Renal cortex interstitium (tissue), 11 donors: ENCODE data around the gene WSB1. TPM values are rescaled to one million over a fixed set of nuclear protein-coding genes. Genes with fewer than 3 reads are reported as not detected.

Experiments used
- DNase-seq, 11 donors: peaks; one replicate each; pipeline ENCODE4 v3.0.0-alpha.2; 2013; ENCODE audit warnings: low read depth in 9 of 11, low spot score in 4 of 11; ENCODE audit errors: extremely low read depth in 1 of 11
- polyA plus RNA-seq, 3 donors: library from polyadenylated mRNA; unstranded; fragments of 120-200 nt; gene quantifications; one replicate each; pipeline ENCODE4 v1.2.1, GENCODE V29; 2013; ENCODE audit not compliant: insufficient read length in 3 of 3

The WSB1 gene
- polyA plus RNA-seq, 3 donors = 210 to 500 (median 302) TPM

DNA sequence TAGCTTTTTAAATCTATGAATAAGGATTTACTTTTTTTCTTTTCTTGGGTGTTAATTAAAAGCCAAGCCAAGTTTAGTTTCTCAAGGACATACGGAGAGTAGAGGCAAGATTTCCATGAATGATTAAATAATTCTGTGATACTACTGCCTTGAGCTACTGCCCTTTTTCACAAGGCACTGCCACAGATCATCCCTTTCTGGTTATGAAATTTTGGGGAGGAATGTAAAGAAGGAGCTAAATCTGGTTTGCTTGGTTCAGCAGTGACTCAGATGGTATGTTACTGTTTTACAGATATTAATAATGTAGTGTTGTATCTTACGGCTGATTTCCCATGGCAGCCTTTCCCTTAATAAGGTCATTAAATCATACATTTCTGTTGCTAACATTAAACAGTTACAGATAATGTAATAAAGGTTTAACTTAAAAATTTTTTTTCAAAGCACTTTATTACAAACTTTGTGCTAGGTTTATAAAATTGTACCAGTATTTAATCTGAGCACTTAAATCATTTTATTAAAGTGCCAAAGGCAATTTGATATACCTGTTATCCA lies 2.6 kb downstream of the WSB1 start:
- DNase-seq = no peak

DNA sequence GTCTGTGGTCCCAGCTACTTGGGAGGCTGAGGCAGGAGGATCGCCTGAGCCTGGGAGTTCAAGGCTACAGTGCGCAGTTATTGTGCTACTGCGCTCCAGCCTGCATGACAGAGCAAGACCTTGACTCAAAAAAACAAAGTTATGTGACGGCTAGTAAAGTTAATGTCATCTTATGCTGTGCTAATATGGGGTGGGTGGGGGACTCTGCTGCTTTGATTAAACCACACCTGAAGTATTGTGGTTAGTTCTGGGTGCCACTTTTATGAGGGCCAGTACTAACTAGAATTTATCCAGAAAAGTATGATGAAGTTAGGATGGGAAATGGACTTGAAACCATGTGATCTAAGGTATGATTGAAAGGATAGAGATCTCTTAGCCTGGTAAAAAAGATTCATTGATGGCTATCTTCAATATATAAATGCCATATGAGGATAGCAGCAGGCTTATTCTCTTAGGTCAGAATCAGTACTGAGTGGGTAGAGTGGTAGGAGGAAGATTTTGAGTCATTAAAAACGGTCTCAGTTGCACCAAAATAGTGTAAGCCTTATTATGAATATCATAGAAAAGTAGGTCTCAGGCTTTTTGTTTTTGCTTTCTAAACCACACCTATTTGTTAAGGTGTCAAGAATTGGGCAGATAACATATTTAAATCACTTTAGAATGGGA lies 5.6 kb downstream of the WSB1 start:
- DNase-seq = no peak

DNA sequence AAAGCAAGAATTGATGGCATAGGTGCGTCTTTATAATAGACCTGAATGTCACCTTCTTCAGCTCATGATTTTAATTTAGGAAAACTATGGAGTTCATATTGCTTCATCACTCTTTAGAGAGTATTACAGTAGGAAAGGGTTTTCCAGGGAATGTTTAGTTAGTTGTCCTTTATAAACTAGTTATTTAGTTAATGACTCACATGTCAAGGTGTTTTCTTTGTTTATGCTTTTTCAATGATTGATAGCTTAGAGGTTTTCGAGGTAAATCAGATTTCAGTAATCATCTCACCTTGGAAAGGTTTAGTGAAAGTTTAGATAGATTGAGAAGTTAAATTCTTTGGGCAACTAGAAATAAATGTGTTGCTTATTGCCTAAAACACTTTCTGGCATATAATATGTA lies 9.8 kb downstream of the WSB1 start:
- DNase-seq = no peak

DNA sequence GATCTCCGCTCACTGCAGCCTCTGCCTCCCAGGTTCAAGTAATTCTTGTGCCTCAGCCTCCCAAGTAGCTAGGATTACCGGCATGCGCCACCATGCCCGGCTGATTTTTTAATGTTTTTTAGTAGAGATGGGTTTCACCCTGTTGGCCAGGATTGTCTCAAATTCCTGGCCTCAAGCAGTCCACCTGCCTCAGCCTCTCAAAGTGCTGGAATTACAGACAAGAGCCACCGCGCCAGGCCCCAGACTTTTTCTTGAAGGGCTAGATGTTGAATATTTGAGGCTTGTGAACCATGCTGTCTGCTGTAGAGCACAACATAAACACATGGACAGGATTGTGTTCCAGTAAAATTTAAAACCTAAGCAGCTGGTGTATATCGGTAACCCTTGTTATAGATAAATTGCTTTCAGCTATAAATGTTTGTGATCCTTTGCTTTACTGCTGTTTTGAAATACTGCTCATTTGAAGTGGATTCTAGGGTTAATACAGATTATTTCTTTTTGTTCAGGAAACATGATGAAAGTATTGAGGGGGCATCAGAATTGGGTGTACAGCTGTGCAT lies 12.4 kb downstream of the WSB1 start:
- no peak for DNase-seq

DNA sequence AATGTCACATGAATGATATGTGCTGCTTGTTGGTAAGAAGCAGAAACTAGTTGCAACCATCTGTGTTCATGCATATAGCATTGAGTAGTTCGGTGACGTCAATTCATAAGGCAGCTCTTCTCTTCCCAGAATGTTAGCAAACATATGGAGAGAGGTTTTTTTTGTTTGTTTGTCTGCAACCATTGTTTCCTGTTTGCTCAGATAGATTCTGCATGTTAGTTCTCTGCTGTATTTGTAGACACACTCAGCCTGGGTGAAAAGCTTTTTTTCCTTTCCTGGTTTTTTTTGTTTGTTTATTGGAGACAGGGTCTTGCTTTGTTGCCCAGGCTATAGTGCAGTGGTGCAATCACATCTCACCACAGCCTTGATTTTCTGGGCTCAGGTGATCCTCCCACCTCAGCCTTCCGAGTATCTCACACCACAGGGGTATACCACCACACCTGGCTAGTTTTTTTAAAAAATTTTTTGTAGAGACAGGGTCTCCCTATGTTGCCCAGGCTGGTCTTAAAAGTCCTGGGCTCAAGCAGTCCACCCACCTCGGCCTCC lies 16.7 kb downstream of the WSB1 start:
- DNase-seq = no peak

DNA sequence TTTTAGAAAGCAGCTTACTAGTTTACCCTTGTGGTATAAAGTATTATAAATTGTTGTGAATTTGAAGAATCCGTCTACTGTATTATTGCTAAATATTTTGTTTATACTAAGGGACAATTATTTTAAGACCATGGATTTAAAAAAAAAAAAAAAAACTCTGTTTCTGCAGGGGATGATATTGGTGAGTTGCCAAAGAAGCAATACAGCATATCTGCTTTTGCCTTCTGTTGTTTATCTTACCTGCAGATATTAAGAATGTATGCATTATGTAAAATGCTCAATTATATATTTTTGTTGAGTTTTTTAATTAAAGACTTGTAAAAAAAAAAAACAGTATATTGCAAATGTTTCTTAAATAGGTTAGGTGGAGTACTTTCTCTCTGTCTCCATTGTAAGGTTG lies 19.4 kb downstream of the WSB1 start:
- no peak for DNase-seq

DNA sequence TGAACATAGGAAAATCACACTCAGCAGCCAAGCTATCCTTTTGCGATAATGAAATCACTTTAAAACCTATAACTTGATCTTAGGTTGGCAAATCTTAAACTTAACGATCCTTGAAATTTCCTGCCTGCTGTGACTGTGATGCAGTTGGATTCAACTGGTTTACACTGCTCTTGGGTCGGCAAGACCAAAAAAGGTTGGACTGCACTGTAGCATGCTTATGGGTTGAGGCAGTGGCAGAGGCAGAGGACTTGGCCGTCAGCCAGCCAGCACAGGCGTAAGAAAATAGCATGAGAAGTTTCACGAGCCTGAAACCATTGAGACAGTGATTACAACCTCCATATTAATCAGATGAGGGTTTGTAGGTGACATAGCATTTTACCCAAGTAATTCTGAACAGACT lies 21.4 kb downstream of the WSB1 start:
- peak in 10 of 11 donors; percentile 67 to 84 (median 72) for DNase-seq

DNA sequence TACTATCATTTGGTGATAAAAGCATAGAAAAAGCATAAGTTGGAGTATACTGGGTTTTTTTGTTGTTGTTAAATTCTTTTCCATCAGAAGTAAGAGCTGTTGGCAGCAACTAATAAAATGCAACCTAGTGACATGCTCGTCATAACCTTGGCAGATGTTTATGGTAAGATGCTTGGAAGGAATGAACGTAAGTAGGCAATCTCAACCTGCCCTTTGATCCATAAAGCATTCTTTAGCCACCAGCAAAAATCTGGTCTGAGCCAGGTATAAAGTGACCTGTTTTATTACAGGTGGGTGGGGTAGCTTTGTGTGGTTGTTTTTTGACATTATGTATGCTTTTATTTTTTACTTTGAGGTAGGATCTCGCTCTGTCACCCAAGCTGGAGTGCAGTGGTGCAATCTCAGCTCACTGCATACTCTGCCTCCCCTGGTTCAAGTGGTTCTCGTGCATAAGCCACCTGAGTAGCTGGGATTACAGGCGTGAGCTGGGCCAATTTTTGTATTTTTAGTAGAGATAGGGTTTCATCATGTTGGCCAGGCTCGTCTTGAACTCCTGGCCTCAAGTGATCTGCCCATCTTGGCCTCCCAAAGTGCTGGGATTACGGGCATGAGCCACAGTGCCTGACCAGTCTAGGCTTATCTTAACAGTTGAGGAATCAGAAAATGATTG lies 22.0 kb downstream of the WSB1 start:
- DNase-seq = no peak

DNA sequence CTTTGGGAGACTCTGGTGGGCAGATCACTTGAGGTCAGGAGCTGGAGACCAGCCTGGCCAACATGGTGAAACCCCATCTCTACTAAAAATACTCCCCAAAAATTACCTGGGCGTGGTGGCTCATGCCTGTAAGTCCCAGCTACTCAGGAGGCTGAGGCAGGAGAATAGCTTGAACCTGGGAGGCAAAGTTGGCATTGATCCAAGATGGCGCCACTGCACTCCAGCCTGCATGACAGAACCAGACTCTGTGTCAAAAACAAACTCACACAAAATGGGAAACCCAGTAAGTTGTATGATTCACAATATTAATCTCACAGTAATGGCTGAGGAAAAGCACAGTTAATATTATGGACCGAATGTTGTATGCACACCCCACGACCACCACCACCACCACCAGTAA lies 24.3 kb downstream of the WSB1 start:
- DNase-seq = no peak

DNA sequence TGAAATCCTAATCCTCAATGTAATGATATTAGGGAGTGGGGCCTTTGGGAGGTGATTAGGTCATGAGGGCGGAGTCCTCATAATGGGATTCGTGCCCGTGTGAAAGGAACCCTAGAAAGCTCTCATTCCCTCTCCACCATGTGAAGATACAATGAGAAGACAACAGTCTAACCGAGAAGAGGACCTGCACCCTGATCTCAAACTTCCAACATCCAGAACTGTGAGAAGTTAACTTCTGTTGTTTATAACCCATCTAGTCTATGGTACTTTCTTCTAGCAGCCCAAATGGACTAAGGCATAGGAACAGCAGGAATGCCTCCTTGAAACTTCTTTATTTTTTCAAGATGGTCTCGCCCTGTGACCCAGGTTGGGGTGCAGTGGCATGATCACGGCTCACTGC lies 24.7 kb downstream of the WSB1 start:
- DNase-seq = no peak

DNA sequence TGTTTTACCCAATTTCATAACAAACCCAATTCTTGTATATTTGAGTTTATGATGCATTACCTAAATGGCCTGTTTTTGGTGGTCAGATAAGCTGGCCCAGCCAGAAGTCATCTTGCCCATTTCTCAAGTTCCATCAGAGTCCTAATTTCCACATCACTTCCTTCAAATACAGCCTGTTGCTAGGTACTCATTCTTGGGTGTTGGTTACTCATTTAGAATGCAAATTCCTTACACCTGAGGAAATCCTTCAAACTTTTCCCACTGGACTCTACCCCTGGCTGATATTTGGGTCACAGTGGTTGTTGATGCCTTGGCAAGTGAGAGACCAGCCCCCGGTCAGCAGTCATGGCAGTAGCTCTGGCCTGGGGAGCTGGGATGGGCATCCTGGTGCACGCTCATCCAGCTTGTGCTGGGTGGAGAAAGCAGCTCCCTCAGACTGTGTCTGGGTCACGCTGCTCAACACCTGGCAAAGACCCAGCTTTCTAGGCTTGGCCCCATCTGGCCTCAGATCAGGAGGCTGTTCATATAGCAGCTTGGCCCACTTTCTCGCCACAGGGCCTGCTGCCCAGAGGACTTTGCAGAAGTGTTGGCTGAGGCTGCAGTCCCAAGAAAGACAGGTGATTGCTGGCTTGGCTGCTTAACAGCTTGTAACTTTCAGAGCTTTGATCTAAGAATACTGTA lies 25.8 kb downstream of the WSB1 start:
- no peak for DNase-seq

DNA sequence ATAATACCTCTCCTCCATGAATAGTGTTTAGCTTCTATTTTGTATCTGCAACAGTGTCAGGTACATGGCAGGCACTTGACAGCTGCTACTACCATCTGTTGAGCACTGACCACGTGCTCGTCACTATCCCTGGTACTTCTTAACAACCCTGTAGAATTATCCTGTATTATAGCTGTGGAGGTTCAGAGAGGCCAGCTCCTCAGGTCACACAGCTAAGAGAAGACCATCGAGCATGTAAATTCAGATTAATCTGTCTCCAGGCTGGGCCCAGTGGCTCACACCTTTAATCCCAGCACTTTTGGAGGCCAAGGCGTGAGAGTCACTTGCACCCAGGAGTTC lies 26.3 kb downstream of the WSB1 start:
- DNase-seq = no peak

DNA sequence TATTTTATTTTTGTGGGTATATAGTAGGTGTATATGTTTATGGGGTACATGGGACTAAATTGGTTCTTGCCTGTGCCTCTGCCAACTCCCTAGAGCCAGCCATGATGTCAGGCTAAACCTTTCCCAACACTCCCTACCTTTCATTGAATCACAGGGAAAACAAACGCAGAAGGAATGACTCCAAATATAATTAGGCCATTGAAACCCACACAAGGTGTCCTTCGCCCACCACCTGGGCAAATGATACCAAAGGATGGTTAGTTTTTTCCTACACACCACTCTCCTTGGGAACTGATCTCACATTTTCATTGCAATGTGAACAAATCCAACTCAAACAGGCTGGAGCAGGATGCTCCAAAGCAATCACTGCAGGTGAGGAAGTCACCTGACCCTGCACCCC lies 27.5 kb downstream of the WSB1 start:
- no peak for DNase-seq

DNA sequence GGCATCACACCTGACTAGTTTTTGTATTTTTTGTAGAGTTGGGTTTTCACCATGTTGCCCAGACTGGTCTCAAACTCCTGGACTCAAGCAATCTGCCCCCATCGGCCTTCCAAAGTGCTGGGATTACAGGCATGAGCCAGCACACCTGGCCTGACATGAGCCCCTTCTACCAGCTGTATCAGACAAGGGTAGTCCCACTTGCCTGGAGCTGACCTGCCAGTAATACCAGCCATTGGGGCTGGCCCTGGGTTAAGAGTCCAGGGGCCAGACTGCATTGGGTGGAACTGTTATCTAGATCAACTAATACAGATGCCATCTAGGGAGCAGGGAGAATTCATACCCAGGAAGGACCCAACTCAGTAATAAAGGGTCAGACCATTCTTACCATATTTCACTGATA lies 28.1 kb downstream of the WSB1 start:
- DNase-seq = no peak

DNA sequence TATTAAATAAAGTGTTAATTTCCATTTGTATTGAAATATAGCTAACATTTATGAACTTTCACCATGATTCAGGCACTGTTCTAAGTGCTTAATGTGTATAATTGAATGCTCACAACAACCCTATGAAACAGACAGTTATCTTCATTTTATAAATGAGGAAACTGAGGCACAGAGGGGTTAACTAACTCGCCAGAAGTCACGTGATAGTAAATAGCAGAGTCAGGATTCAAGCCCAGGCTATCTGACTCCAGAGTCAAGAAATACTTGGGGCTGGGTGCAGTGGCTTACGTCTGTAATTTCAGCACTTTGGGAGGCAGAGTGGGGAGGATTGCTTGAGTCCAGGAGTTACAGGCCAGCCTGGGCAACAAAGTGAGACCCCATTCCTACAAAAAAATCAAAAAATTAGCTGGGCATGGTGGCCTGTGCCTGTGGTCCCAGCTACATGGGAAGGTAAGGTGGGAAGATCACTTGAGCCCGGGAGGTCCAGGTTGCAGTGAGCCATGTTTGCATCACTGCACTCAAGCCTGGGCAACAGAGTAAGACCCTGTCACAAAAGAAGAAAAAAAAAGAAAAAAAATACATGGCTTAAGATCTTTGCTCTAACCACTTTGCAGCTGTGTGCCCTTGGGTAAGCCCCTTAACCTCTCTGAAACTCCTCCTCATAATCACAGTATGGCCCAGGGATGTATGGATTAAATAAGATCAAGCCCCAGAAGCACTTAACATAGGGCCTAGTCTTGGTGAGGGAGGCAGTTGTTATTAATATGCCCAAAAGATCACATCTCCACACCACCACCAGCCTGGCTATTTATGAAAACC lies 29.0 kb downstream of the WSB1 start:
- DNase-seq = no peak

DNA sequence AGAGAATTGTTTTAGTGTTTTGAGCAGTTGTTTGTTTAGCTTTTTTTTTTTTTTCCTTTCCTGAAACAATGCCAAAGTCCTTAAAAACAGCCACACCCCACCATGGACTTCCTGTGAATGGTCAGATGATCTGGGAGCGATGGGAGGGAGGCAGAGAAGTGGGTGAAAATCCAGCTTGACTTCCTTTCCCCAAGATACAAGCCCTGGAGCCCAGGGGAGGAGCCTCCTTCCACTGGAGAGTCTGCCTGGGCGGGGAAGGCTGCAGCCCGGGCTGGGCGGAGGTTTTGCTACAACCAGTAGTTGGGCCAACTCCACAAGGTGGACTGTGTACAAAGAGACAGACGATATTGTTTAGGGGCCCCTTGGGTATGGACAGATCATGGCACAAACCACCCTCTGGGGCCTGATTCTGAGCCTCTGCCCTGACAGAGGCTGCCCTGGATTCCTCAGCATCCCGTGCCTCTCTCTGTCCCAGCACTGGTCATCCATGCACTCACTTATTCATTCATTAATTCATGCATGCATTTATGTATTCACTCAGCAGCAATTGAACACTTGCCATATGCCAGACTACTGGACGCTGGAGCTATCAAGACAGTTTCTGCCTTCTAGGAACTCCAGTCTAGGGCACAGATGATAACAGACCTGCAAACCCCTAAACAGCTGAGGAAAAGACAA lies 29.8 kb downstream of the WSB1 start:
- peak in 5 of 11 donors; percentile 34 to 52 (median 46) for DNase-seq

DNA sequence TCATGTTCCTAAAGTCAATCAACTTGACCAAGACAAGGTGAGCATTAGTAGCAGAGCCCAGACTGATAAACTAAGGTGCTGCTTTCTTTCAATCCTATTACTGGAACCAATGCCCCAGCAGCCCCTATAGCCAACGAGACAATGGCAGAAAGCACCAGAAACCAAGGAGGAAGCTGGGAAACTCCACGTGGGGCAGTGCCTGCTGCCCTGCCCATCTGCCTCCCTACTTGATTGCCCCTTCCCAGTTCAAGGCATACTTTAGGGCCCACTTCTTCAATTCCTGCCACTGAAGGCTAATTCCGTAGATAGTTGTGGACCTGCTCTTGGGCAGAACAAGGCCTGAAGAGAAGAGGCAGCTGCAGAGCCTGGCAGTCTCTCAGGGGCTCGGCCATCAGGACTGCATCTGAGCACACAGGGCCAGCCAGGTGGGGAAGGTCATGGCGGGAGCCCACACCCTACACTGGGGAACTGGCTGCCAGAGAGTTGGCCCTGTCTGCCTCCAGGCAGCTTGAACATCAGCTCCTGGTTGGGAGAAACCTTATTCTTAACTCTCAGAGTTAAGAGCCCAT lies 30.9 kb downstream of the WSB1 start:
- DNase-seq = no peak

DNA sequence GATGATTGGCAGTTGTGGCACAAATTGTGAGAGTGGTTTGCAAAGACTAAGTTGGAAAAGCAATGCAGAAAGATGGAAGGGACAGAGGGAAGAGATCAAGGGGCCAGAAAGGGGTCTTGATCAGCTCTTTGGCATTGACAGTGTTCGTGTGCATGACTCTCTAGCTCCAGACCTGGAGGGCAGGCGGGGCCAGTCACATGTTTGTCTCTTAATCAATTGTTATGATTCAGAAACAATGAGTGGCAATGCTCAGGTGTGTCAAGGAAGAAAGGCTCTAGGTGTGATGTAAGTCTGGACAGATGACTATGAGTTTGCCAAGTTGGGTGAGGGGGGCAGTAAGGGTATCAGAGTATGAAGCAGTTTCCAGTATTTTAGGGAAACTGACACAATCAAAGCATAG lies 32.1 kb downstream of the WSB1 start:
- DNase-seq = no peak
